AG08396 (cell line): ENCODE results near the gene SLC37A1.

Experiments used
- DNase-seq: peaks from one replicate; pipeline ENCODE4 v3.0.0; 2012; ENCODE audit warnings: low spot score, mixed read lengths

The SLC37A1 gene

GRCh38 chr21:42578761-42579415, 65.2 kb downstream of the SLC37A1 start:
- DNase-seq: no peak

- DNase-seq: no peak
These were observed 65.9 kb downstream of the SLC37A1 start for GRCh38 chr21:42579456-42580075.

GRCh38 chr21:42580076-42580792, 66.6 kb downstream of the SLC37A1 start:
- DNase-seq: no peak

- no peak for DNase-seq
These were observed 67.2 kb downstream of the SLC37A1 start for GRCh38 chr21:42580793-42581321.

- no peak for DNase-seq
These were observed 67.8 kb downstream of the SLC37A1 start for GRCh38 chr21:42581336-42581992.

- no peak for DNase-seq
These were observed 68.5 kb downstream of the SLC37A1 start for GRCh38 chr21:42581993-42582786.

- DNase-seq: no peak
These were observed 69.3 kb downstream of the SLC37A1 start for GRCh38 chr21:42582787-42583476.

GRCh38 chr21:42583477-42584295, 70.0 kb downstream of the SLC37A1 start:
- no peak for DNase-seq

GRCh38 chr21:42584296-42584641, 70.6 kb downstream of the SLC37A1 start:
- no peak for DNase-seq

- DNase-seq: no peak
These were observed 72.2 kb downstream of the SLC37A1 start for GRCh38 chr21:42585881-42586280.

GRCh38 chr21:42586406-42586805, 72.8 kb downstream of the SLC37A1 start:
- DNase-seq: no peak

- DNase-seq: no peak
These were observed 73.4 kb downstream of the SLC37A1 start for GRCh38 chr21:42587036-42587435.

- no peak for DNase-seq
These were observed 76.9 kb downstream of the SLC37A1 start for GRCh38 chr21:42590431-42591131.

GRCh38 chr21:42591170-42591869, 77.7 kb downstream of the SLC37A1 start:
- DNase-seq: no peak

- no peak for DNase-seq
These were observed 78.6 kb downstream of the SLC37A1 start for GRCh38 chr21:42592156-42592820.

- peak; percentile 87 for DNase-seq
These were observed 79.6 kb downstream of the SLC37A1 start for GRCh38 chr21:42593007-42593814.

- DNase-seq: no peak
These were observed 81.1 kb downstream of the SLC37A1 start for GRCh38 chr21:42594616-42595282.
